PFSK-1 (cell line): ENCODE measurements around the gene NSMF.

Experiments used
- FOXP2 ChIP-seq: optimal IDR thresholded peaks from 2 replicates; pipeline ENCODE3; 2011; ENCODE audit warnings: borderline replicate concordance, control low read depth, inconsistent platforms; ENCODE audit not compliant: insufficient read depth; ENCODE audit errors: extremely low read length, extremely low read depth
- POLR2AphosphoS5 ChIP-seq: IDR thresholded peaks from 2 replicates; pipeline ENCODE4 v1.6.1; 2012; ENCODE audit warnings: low read depth, mild to moderate bottlenecking, control low read depth, low read length, moderate library complexity
- REST ChIP-seq, 2 experiments: IDR thresholded peaks; 2 replicates each; pipeline versions ENCODE4 v1.6.1 to v1.8.0; 2011 to 2012; ENCODE audit warnings: low read depth in 2 of 2, low read length in 2 of 2, control low read depth in 1 of 2, inconsistent platforms in 1 of 2, mild to moderate bottlenecking in 1 of 2, moderate library complexity in 1 of 2; ENCODE audit not compliant: insufficient read depth in 1 of 2
- SIN3A ChIP-seq: IDR thresholded peaks from 2 replicates; pipeline ENCODE4 v1.6.1; 2012; ENCODE audit warnings: mild to moderate bottlenecking, low read length, moderate library complexity, borderline replicate concordance; ENCODE audit not compliant: insufficient read depth
- TAF1 ChIP-seq: IDR thresholded peaks from 2 replicates; pipeline ENCODE4 v1.6.1; 2012; ENCODE audit warnings: low read length, control low read depth, borderline replicate concordance; ENCODE audit not compliant: insufficient read depth

DNA sequence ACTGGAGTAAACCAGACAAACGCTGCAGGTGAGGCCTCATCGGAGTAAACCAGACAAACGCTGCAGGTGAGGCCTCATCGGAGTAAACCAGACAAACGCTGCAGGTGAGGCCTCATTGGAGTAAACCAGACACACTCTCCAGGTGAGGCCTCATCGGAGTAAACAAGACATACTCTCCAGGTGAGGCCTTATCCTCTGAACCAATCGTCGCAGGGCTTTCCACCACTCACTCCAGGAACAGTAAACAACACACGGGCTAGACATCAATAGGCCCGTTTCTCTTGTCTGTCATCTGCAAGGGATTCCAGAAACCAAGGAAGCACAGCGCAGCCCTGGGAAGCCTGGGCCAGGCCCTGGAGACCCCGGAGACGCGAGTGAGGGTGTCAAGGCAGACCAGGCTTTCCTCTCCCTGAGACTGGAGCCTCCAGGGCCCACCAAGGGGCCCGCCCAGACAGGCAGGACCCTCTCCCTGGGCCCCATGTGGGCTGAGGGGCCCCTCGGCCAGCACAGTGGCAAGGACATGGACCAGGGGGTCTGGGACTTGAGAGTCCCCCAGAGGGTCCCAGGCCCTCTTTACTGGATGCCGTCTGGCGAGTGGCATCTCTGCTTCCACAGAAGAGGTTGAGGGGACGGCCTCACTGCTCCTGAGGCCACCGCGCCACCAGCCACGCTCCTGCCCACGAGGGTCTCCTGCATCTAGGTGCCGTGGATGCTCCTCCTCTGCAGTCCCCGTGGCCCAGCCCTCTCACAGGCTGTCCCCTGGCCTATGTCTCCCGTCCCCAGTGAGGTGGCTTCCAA lies 26.4 kb upstream of the NSMF start:
- TF ChIP-seq POLR2AphosphoS5 (no peak), REST (IDR thresholded peaks at IDR 0.05; ENCODE audit: insufficient read depth in 1 of 2, low read depth in 2 of 2, low read length in 2 of 2) (no peak), SIN3A (no peak), TAF1 (no peak), FOXP2 (no peak)
